H1 (cell line): ENCODE measurements around the gene CAPS. TPM values are rescaled to one million over a fixed set of nuclear protein-coding genes. Genes with fewer than 3 reads are reported as not detected.

Experiments used
- CTCF ChIA-PET: fragments of 300-600 bp; sonication (Branson Sonifier 250); formaldehyde crosslinking; loops from one replicate; lab custom pipeline; 2021; ENCODE audit not compliant: partially characterized antibody; lab: Charles Lee
- POLR2A ChIA-PET: fragments of 300-600 bp; sonication (Branson Sonifier 250); formaldehyde crosslinking; loops from one replicate; lab custom pipeline; 2021; ENCODE audit warnings: inconsistent platforms; ENCODE audit not compliant: partially characterized antibody; lab: Charles Lee
- DNase-seq, 2 experiments: peaks; one replicate each; pipeline versions ENCODE4 v3.0.0 to v3.0.0-alpha.2; 2010 to 2022; ENCODE audit warnings: low spot score in 2 of 2, low read depth in 1 of 2, mixed read lengths in 1 of 2
- FAIRE-seq: peaks from 2 replicates; lab custom pipeline; 2011; peaks lifted over from hg19 to GRCh38; lab: Jason Lieb, UNC
- H2AFZ ChIP-seq: 2 replicates; pipeline ENCODE4 v1.8.1; 2012; ENCODE audit warnings: low read length, inconsistent platforms
- H2AK5ac ChIP-seq: 2 replicates; pipeline ENCODE4 v1.6.1; 2013; ENCODE audit warnings: low read depth, low read length
- H2BK120ac ChIP-seq: replicated peaks from 2 replicates; pipeline ENCODE3; 2013; ENCODE audit warnings: low read depth, low read length, inconsistent platforms
- H2BK12ac ChIP-seq: 2 replicates; pipeline ENCODE4 v1.6.1; 2013; ENCODE audit warnings: low read depth, low read length
- H2BK15ac ChIP-seq: 2 replicates; pipeline ENCODE4 v1.6.1; 2013; ENCODE audit warnings: low read length
- H2BK20ac ChIP-seq: 2 replicates; pipeline ENCODE4 v1.6.1; 2013; ENCODE audit warnings: low read length
- H2BK5ac ChIP-seq: 2 replicates; pipeline ENCODE4 v1.6.1; 2013; ENCODE audit warnings: low read depth, low read length
- H3K14ac ChIP-seq: 2 replicates; pipeline ENCODE4 v1.6.1; 2013; ENCODE audit warnings: inconsistent platforms; ENCODE audit not compliant: insufficient read length
- H3K18ac ChIP-seq: 2 replicates; pipeline ENCODE4 v1.6.1; 2013; ENCODE audit warnings: low read length; ENCODE audit errors: extremely low read depth
- H3K23ac ChIP-seq: 2 replicates; pipeline ENCODE4 v1.6.1; 2013; ENCODE audit warnings: inconsistent platforms; ENCODE audit not compliant: insufficient read length
- H3K23me2 ChIP-seq: 2 replicates; pipeline ENCODE4 v1.6.1; 2013; ENCODE audit warnings: low read depth, low read length
- H3K27ac ChIP-seq: 2 replicates; pipeline ENCODE4 v1.6.1; 2011; ENCODE audit warnings: low read depth, low read length, inconsistent platforms
- H3K27me3 ChIP-seq, 4 experiments: replicated peaks in 1 of 4; 1 replicate in 1 of 4; 2 replicates in 3 of 4; pipeline versions ENCODE4 v1.6.1 to v1.8.1; 2011 to 2013; ENCODE audit warnings: low read length in 3 of 4, mild to moderate bottlenecking in 3 of 4, inconsistent platforms in 2 of 4, mixed read lengths in 2 of 4, moderate library complexity in 1 of 4; ENCODE audit not compliant: control insufficient read depth in 3 of 4, insufficient read depth in 3 of 4; ENCODE audit errors: extremely low read depth in 1 of 4
- H3K36me3 ChIP-seq, 4 experiments: 2 replicates each; pipeline versions ENCODE4 v1.6.1 to v1.8.1; 2011 to 2013; ENCODE audit warnings: mild to moderate bottlenecking in 4 of 4, low read length in 3 of 4, moderate library complexity in 2 of 4, control low read depth in 1 of 4, inconsistent platforms in 1 of 4; ENCODE audit not compliant: insufficient read depth in 4 of 4, control insufficient read depth in 2 of 4
- H3K4ac ChIP-seq: replicated peaks from 2 replicates; pipeline ENCODE3; 2013; ENCODE audit warnings: low read length, low read depth, mixed read lengths, inconsistent platforms; ENCODE audit not compliant: insufficient read length
- H3K4me1 ChIP-seq, 4 experiments: replicated peaks in 1 of 4; 1 replicate in 1 of 4; 2 replicates in 3 of 4; pipeline versions ENCODE4 v1.6.1 to v1.8.1; 2011 to 2013; ENCODE audit warnings: low read length in 3 of 4, inconsistent platforms in 2 of 4, mixed read lengths in 1 of 4; ENCODE audit not compliant: insufficient read depth in 4 of 4, control insufficient read depth in 3 of 4
- H3K4me2 ChIP-seq, 2 experiments: 2 replicates each; pipeline versions ENCODE4 v1.6.1 to v1.8.1; 2011 to 2013; ENCODE audit warnings: low read depth in 2 of 2, low read length in 2 of 2, control low read depth in 1 of 2, inconsistent platforms in 1 of 2, mild to moderate bottlenecking in 1 of 2; ENCODE audit not compliant: insufficient read depth in 1 of 2
- H3K4me3 ChIP-seq, 4 experiments: fragments of 200-600, 300-600 bp in 1 of 4; sonication (generic), shearing (Covaris generic), sonication (Bioruptor Twin) in 1 of 4; 2 replicates each; pipeline versions ENCODE4 v1.5.1 to v1.8.1; 2011 to 2016; ENCODE audit warnings: low read length in 4 of 4, low read depth in 3 of 4, control low read depth in 2 of 4, inconsistent platforms in 2 of 4, mild to moderate bottlenecking in 2 of 4, mixed read lengths in 1 of 4, moderate library complexity in 1 of 4; ENCODE audit not compliant: insufficient read depth in 2 of 4; ENCODE audit errors: extremely low read depth in 1 of 4
- H3K56ac ChIP-seq: replicated peaks from 2 replicates; pipeline ENCODE3; 2013; ENCODE audit warnings: low read depth, mild to moderate bottlenecking, mixed read lengths, low read length, inconsistent platforms; ENCODE audit not compliant: insufficient read length
- H3K79me1 ChIP-seq: 2 replicates; pipeline ENCODE4 v1.6.1; 2013; ENCODE audit warnings: low read depth, low read length, control low read depth
- H3K79me2 ChIP-seq, 2 experiments: 2 replicates each; pipeline versions ENCODE4 v1.6.1 to v1.8.1; 2012 to 2013; ENCODE audit warnings: low read length in 2 of 2, mild to moderate bottlenecking in 2 of 2, inconsistent platforms in 1 of 2; ENCODE audit not compliant: insufficient read depth in 2 of 2, control insufficient read depth in 1 of 2
- H3K9ac ChIP-seq, 4 experiments: replicated peaks in 1 of 4; 1 replicate in 1 of 4; 2 replicates in 3 of 4; pipeline versions ENCODE4 v1.6.1 to v1.8.1; 2011 to 2013; ENCODE audit warnings: low read depth in 3 of 4, low read length in 3 of 4, control low read depth in 2 of 4, mild to moderate bottlenecking in 2 of 4, moderate library complexity in 2 of 4, inconsistent platforms in 1 of 4; ENCODE audit errors: extremely low read depth in 1 of 4
- H3K9me3 ChIP-seq, 2 experiments: 2 replicates each; pipeline versions ENCODE4 v1.6.1 to v1.8.1; 2012 to 2013; ENCODE audit warnings: mild to moderate bottlenecking in 2 of 2, moderate library complexity in 2 of 2, control low read depth in 1 of 2, inconsistent platforms in 1 of 2, low read depth in 1 of 2, low read length in 1 of 2, mixed read lengths in 1 of 2; ENCODE audit not compliant: insufficient read depth in 2 of 2
- H4K20me1 ChIP-seq, 2 experiments: replicated peaks in 1 of 2; 2 replicates each; pipeline versions ENCODE3 to v1.8.1; 2011 to 2013; ENCODE audit warnings: inconsistent platforms in 2 of 2, low read length in 2 of 2, mild to moderate bottlenecking in 1 of 2; ENCODE audit not compliant: insufficient read depth in 2 of 2, control insufficient read depth in 1 of 2
- H4K5ac ChIP-seq: 2 replicates; pipeline ENCODE4 v1.6.1; 2013; ENCODE audit warnings: low read length, low read depth, mixed read lengths, inconsistent platforms; ENCODE audit not compliant: insufficient read length
- H4K8ac ChIP-seq: 2 replicates; pipeline ENCODE4 v1.8.0; 2013; ENCODE audit warnings: mild to moderate bottlenecking, moderate library complexity, low read length, inconsistent platforms; ENCODE audit not compliant: insufficient read depth; ENCODE audit errors: extremely low read depth
- H4K91ac ChIP-seq: replicated peaks from 2 replicates; pipeline ENCODE3; 2013; ENCODE audit warnings: low read length, mixed read lengths, inconsistent platforms; ENCODE audit not compliant: insufficient read length
- GTF2F1 ChIP-seq: IDR thresholded peaks from 2 replicates; pipeline ENCODE4 v1.6.1; 2012; ENCODE audit warnings: low read depth, low read length, improper control_type of control experiment, borderline replicate concordance
- SRF ChIP-seq: IDR thresholded peaks from 2 replicates; pipeline ENCODE4 v1.6.1; 2011; ENCODE audit warnings: mild to moderate bottlenecking, low read depth, low read length, moderate library complexity
- TAF7 ChIP-seq: optimal IDR thresholded peaks from 2 replicates; pipeline ENCODE3; 2011; ENCODE audit warnings: low read depth, mild to moderate bottlenecking, inconsistent platforms, low read length, moderate library complexity, borderline replicate concordance
- TEAD4 ChIP-seq: IDR thresholded peaks from 2 replicates; pipeline ENCODE4 v1.6.1; 2012; ENCODE audit warnings: low read depth, low read length, inconsistent platforms, mixed read lengths
- WGBS, 2 experiments: shearing (Covaris generic) in 1 of 2; methylation state at CpG; one replicate each; pipeline versions ENCODE4 v1.1.6 to v1.1.7; 2013 to 2015; ENCODE audit warnings: low lambda C conversion rate in 2 of 2, mixed read lengths in 2 of 2, inconsistent platforms in 1 of 2, low coverage in 1 of 2, missing lambda C conversion rate in 1 of 2; ENCODE audit not compliant: insufficient replicate concordance in 2 of 2, insufficient coverage in 1 of 2, insufficient read length in 1 of 2; ENCODE audit errors: extremely low coverage in 1 of 2, missing lambda C conversion rate in 1 of 2; 5-methylcytosine and 5-hydroxymethylcytosine counted together
- polyA plus RNA-seq, 7 experiments: library from polyadenylated mRNA; depleted of rRNA in 3 of 7; stranded (reverse) in 5 of 7; unstranded in 2 of 7; fragments of >200 nt in 5 of 7; fragments of 200-250 nt in 2 of 7; gene quantifications; 1 replicate in 5 of 7; 2 replicates in 1 of 7; 4 replicates in 1 of 7; pipeline versions ENCODE4 v1.2.1 to v1.2.3, GENCODE V29; 2011 to 2013; ENCODE audit warnings: missing spikeins in 2 of 7, mixed read lengths in 2 of 7
- total RNA-seq: library from RNA; stranded (reverse); fragmentation: NEBNext Ultra II Directional; extraction: Animal tissue kit (Norgen Biotek cat#: 25700); gene quantifications from 2 replicates; pipeline ENCODE4 v1.2.1, GENCODE V29; 2021

CAPS gene
- total and polyA plus RNA-seq, 2 of the 8 experiments (the other 6 are each of a cell fraction or from before 2014, with no cell fraction given) = 2.1 to 2.4 TPM

DNA sequence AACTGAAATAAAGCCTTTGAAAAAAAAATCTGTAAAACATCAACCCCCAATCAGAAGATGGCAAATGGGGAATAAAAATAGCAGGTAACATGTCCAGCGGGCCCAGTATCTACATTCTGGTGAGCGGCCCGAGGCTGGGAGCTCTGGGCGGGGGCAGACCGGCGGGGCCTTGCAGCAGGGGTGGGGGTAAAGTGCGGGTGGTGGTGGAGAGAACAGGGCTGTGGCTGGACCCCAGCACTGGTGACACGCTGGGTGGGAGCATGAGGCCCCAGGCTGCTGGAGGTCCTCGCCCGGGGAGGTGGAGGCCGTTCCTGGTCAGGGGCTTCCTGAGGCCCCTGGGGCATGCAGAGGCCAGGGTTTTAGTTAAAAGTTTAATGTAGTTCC, 1.7 kb downstream of the CAPS start:
- no peak for FAIRE-seq
- no peak overlapping the region for H3K27ac ChIP-seq

More for the DNA sequence above, 1.7 kb downstream of the CAPS start:
- no peak overlapping the region for H4K5ac ChIP-seq
- no peak overlapping the region for H2AK5ac ChIP-seq
- no peaks in the 10 kb centered on the region for H3K79me2 ChIP-seq
- ChIA-PET POLR2A (no interaction called here), CTCF (interaction anchor here (0.7 kb wide), 3 partner anchors 13 to 121 kb away, joined by 3 to 4 read pairs (median 3); no protein-coding TSS in a partner anchor)
- H4K20me1 ChIP-seq = peaks cover 3 to 6% of the 10 kb centered on the region in 2 experiments
- H3K4ac ChIP-seq = no peak overlapping the region
- TF ChIP-seq SRF (no peak), TAF7 (no peak), TEAD4 (no peak), GTF2F1 (no peak)
- H2BK20ac ChIP-seq = no peak overlapping the region
- no peaks in the 10 kb centered on the region for H3K27me3 ChIP-seq
- H3K4me2 ChIP-seq = no peak overlapping the region
- no peak overlapping the region for H3K4me3 ChIP-seq
- no peaks in the 10 kb centered on the region for H3K79me1 ChIP-seq
- no peak overlapping the region for H2BK120ac ChIP-seq
- H3K9ac ChIP-seq = no peak overlapping the region
- H3K36me3 ChIP-seq = peaks cover 3 to 27% (median 16%) of the 10 kb centered on the region in 4 experiments; a peak in 7 of 8 replicates
- H2BK5ac ChIP-seq = no peak overlapping the region
- no peaks in the 10 kb centered on the region for H3K23me2 ChIP-seq
- no peak overlapping the region for H3K56ac ChIP-seq
- H2AFZ ChIP-seq = no peak overlapping the region
- H4K8ac ChIP-seq = no peak overlapping the region
- no peak overlapping the region for H3K14ac ChIP-seq
- H4K91ac ChIP-seq = no peak overlapping the region
- H3K23ac ChIP-seq = no peak overlapping the region
- no peak overlapping the region for H3K18ac ChIP-seq
- 91% methylated on average over 9 of the region's 11 CpGs; no CpG with 5 or more reads in 1 of the 2 experiments for WGBS, 2 experiments
- no peak overlapping the region for H2BK15ac ChIP-seq
- H3K9me3 ChIP-seq = no peaks in the 10 kb centered on the region
- no peaks in the 10 kb centered on the region for H3K4me1 ChIP-seq
- DNase-seq = no peak
- H2BK12ac ChIP-seq = no peak overlapping the region
